ENCODE measurements around the gene CARD14. TPM values are rescaled to one million over a fixed set of nuclear protein-coding genes. Genes with fewer than 3 reads are reported as not detected.

CARD14 gene
- total RNA-seq, 4 donors from 2014 or later: 0.14 to 0.75 (median 0.48) TPM; not detected in 1

DNA sequence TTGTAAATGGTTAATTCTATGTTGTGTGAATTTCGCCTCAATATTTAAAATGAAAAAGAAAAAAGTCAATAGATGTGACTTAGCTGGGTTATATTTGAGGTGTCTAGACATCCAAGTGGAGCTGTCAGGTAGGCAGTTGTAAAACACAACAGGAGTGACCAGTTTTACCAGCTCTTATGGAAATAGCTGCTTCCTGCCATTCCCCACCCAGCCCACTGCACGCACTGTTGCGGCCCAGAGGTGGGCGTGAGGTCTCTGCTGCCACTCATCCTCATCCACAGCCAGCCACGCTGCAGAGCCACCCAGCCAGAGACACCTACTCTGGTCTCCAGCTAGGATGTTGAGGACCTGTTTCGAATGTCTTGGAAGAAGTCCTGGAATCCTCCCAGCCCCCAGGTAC is 3.4 kb upstream of the CARD14 start:
- H3K4me1 ChIP-seq: no peaks in the 10 kb centered on the region
- DNase-seq: no peak
- TF ChIP-seq POLR2A (IDR thresholded peaks at IDR 0.05) (no peak), EP300 (IDR thresholded peaks at IDR 0.05; ENCODE audit: low read depth) (no peak), POLR2AphosphoS5 (IDR thresholded peaks at IDR 0.05) (no peak)
- TF ChIP-seq, protein P1, sequence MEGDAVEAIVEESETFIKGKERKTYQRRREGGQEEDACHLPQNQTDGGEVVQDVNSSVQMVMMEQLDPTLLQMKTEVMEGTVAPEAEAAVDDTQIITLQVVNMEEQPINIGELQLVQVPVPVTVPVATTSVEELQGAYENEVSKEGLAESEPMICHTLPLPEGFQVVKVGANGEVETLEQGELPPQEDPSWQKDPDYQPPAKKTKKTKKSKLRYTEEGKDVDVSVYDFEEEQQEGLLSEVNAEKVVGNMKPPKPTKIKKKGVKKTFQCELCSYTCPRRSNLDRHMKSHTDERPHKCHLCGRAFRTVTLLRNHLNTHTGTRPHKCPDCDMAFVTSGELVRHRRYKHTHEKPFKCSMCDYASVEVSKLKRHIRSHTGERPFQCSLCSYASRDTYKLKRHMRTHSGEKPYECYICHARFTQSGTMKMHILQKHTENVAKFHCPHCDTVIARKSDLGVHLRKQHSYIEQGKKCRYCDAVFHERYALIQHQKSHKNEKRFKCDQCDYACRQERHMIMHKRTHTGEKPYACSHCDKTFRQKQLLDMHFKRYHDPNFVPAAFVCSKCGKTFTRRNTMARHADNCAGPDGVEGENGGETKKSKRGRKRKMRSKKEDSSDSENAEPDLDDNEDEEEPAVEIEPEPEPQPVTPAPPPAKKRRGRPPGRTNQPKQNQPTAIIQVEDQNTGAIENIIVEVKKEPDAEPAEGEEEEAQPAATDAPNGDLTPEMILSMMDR (IDR thresholded peaks at IDR 0.05): no peak
- H3K9me3 ChIP-seq: no peaks in the 10 kb centered on the region
- in situ Hi-C loops (cut with MboI; ENCODE audit: low pct_ligation_motif_present in 1 of 4, low pct_unique_long_range_greater_than_20kb in 1 of 4, low sequenced_read_pairs in 3 of 4) (no loop called here), intact Hi-C loops (cut with DNase I; ENCODE audit: low total_unique reads) (no loop called here)
- 67 to 69% methylated on average over 1 to 6 of the region's 6 CpGs for WGBS, 2 donors (ENCODE audit: low coverage in 1 of 2)
- H3K27ac ChIP-seq: no peak overlapping the region
- no peak overlapping the region for H3K4me3 ChIP-seq
- H3K27me3 ChIP-seq: no peaks in the 10 kb centered on the region
- H3K36me3 ChIP-seq: no peaks in the 10 kb centered on the region

DNA sequence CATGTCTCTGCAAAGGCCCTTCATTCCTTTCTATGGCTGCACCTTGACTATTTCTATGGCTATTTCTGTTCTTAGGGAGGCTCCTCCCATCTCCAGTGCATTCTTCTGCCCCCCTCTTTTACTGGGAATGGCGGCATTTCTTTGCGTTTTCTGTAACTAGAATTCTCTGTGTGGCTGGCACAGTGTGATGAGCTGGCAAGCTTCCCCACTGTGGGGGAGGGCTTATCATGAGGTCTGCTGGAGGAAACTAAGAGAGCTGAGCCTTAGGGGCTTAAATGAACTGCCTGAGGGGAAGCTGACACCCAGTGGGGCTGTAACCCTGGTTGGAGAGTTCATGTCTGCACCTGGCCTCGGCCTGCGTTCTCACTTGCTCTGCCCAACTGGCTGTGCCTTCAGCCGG is 1.5 kb upstream of the CARD14 start:
- no peak overlapping the region for H3K27ac ChIP-seq
- WGBS, 2 donors (ENCODE audit: low coverage in 1 of 2): 64% methylated on average over 5 of the region's 5 CpGs; no CpG with 5 or more reads in 1 of the 2 donors
- H3K4me1 ChIP-seq: no peaks in the 10 kb centered on the region
- TF ChIP-seq POLR2AphosphoS5 (IDR thresholded peaks at IDR 0.05) (no peak), EP300 (IDR thresholded peaks at IDR 0.05; ENCODE audit: low read depth) (no peak), POLR2A (IDR thresholded peaks at IDR 0.05) (no peak)
- TF ChIP-seq, protein P1 (IDR thresholded peaks at IDR 0.05): no peak
- H3K9me3 ChIP-seq: no peaks in the 10 kb centered on the region
- H3K27me3 ChIP-seq: no peaks in the 10 kb centered on the region
- intact Hi-C loops (cut with DNase I; ENCODE audit: low total_unique reads) (no loop called here), in situ Hi-C loops (cut with MboI; ENCODE audit: low pct_ligation_motif_present in 1 of 4, low pct_unique_long_range_greater_than_20kb in 1 of 4, low sequenced_read_pairs in 3 of 4) (no loop called here)
- no peak overlapping the region for H3K4me3 ChIP-seq
- H3K36me3 ChIP-seq: no peaks in the 10 kb centered on the region
- no peak for DNase-seq

DNA sequence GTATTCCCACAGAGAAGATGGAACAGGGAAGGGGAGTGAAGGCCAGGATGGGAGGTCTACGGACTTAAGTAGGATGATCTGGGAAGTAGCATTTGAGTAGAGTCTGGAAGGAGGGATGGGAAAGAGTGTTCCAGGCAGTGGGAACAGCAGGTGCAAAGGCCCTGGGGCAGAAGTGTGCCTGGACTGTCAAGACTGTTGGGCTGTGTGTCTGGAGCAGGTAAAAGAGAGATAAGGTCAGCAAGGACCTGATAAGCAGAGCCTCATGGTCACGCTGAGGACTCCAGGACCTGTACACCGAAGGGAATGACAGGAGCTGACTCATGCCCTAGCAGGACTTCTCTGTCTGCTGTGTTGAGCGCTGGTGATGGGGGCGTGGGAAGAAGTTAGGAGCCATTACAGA is 723 bp upstream of the CARD14 start:
- WGBS, 2 donors (ENCODE audit: low coverage in 1 of 2): 92 to 93% methylated on average over 4 to 5 of the region's 5 CpGs
- Histone ChIP-seq H3K36me3 (no peaks in the 10 kb centered on the region), H3K27ac (no peak overlapping the region), H3K27me3 (no peaks in the 10 kb centered on the region), H3K4me1 (no peaks in the 10 kb centered on the region), H3K9me3 (no peaks in the 10 kb centered on the region), H3K4me3 (no peak overlapping the region)
- intact Hi-C loops (cut with DNase I; ENCODE audit: low total_unique reads) (no loop called here), in situ Hi-C loops (cut with MboI; ENCODE audit: low pct_ligation_motif_present in 1 of 4, low pct_unique_long_range_greater_than_20kb in 1 of 4, low sequenced_read_pairs in 3 of 4) (no loop called here)
- TF ChIP-seq POLR2AphosphoS5 (IDR thresholded peaks at IDR 0.05): no peak
- TF ChIP-seq EP300 (IDR thresholded peaks at IDR 0.05; ENCODE audit: low read depth): no peak
- no peak for TF ChIP-seq POLR2A (IDR thresholded peaks at IDR 0.05)
- TF ChIP-seq, protein P1 (IDR thresholded peaks at IDR 0.05): no peak
- DNase-seq: no peak

GRCh38 chr17:80171681-80172080 is 1.9 kb downstream of the CARD14 start:
- Histone ChIP-seq H3K36me3 (no peaks in the 10 kb centered on the region), H3K27ac (no peak overlapping the region), H3K9me3 (no peaks in the 10 kb centered on the region), H3K27me3 (no peaks in the 10 kb centered on the region), H3K4me3 (no peak overlapping the region), H3K4me1 (peaks cover 0 to 3% (median 2%) of the 10 kb centered on the region in 4 donors)
- WGBS, 2 donors (ENCODE audit: low coverage in 1 of 2): 85% methylated on average over 7 of the region's 7 CpGs; no CpG with 5 or more reads in 1 of the 2 donors
- TF ChIP-seq, protein P1 (IDR thresholded peaks at IDR 0.05): no peak
- TF ChIP-seq EP300 (IDR thresholded peaks at IDR 0.05; ENCODE audit: low read depth) (no peak), POLR2A (IDR thresholded peaks at IDR 0.05) (no peak), POLR2AphosphoS5 (IDR thresholded peaks at IDR 0.05) (no peak)
- no peak for DNase-seq
- intact Hi-C loops (cut with DNase I; ENCODE audit: low total_unique reads) (no loop called here), in situ Hi-C loops (cut with MboI; ENCODE audit: low pct_ligation_motif_present in 1 of 4, low pct_unique_long_range_greater_than_20kb in 1 of 4, low sequenced_read_pairs in 3 of 4) (no loop called here)
